Pancreas (tissue), 10 donors: ENCODE measurements around the gene GNMT. TPM values are rescaled to one million over a fixed set of nuclear protein-coding genes. Genes with fewer than 3 reads are reported as not detected.
"Not testable (repeated sequence)": the region's sequence is repeated elsewhere in the genome, so short reads cannot be mapped to it uniquely, and the experiment has no call there.

Experiments used
- ATAC-seq, 4 donors: fragments of 200-7000 bp; cut with Tn5 transposase; one replicate each; pipeline versions ENCODE4 v1.8.0 to v1.9.1; 2020; ENCODE audit warnings: mild to moderate bottlenecking in 4 of 4, moderate library complexity in 4 of 4
- DNase-seq, 6 donors: peaks; one replicate each; pipeline ENCODE4 v3.0.0-alpha.2; 2020
- FAIRE-seq: peaks from 2 replicates; lab custom pipeline; 2012; peaks lifted over from hg19 to GRCh38; lab: Jason Lieb, UNC
- H3K27ac ChIP-seq, 4 donors: fragments of 200-600 bp; sonication (generic); 1 replicate in 3 of 4; 2 replicates in 1 of 4; pipeline versions ENCODE4 v1.5.0 to v1.8.0; 2020
- H3K27me3 ChIP-seq, 4 donors: fragments of 200-600 bp; one replicate each; pipeline ENCODE4 v1.8.0; 2021
- H3K36me3 ChIP-seq, 3 donors: fragments of 200-600 bp; sonication (generic) in 1 of 3; one replicate each; pipeline versions ENCODE4 v1.5.0 to v1.8.0; 2020 to 2021
- H3K4me1 ChIP-seq, 3 donors: fragments of 200-600 bp; one replicate each; pipeline ENCODE4 v1.8.0; 2021
- H3K4me3 ChIP-seq, 4 donors: fragments of 200-600 bp; sonication (generic) in 2 of 4; one replicate each; pipeline versions ENCODE4 v1.5.0 to v1.8.0; 2020 to 2021
- H3K9me3 ChIP-seq, 4 donors: fragments of 200-600 bp; one replicate each; pipeline ENCODE4 v1.8.0; 2021
- CTCF ChIP-seq, 4 donors: fragments of 200-600 bp; sonication (generic) in 3 of 4; IDR thresholded peaks; one replicate each; pipeline versions ENCODE4 v1.5.0 to v1.8.0; 2021; ENCODE audit warnings: antibody characterized with exemption in 4 of 4
- WGBS, 2 donors: extraction: QIAGEN DNeasy Blood & Tissue Kit; methylation state at CpG; one replicate each; pipeline ENCODE4 v1.1.7; 2013; 5-methylcytosine and 5-hydroxymethylcytosine counted together
- intact Hi-C, 3 donors: fragments of 100-400 bp; cut with DNase I; formaldehyde crosslinking; loops; one replicate each; pipeline versions ENCODE4 v1.11.1 to v1.14.2; 2022
- polyA plus RNA-seq, 2 donors: library from polyadenylated mRNA; stranded (reverse); fragments of 200-250 nt; gene quantifications; one replicate each; pipeline ENCODE4 v1.2.3, GENCODE V29; 2013
- total RNA-seq, 6 donors: library from RNA; stranded (reverse); fragmentation: NEBNext Ultra II Directional in 4 of 6; extraction: Animal tissue kit (Norgen Biotek cat#: 25700) in 4 of 6; gene quantifications; one replicate each; pipeline versions ENCODE4 v1.2.1 to v1.2.4, GENCODE V29; 2021 to 2023
- donor health status: healthy with polysubstance abuse.
- donor health status: DM: no; HTN: no; CAD: no; lungs with moderate emphysema.
- donor health status: DM: no; HTN: no; CAD: no.
- donor health status: control.
- donor health status: control.
- donor health status: Bipolar disorder and iron deficiency.
- donor health status: DM: yes; HTN: yes; CAD: no.
- donor health status: DM: no; HTN: no; CAD: no.
- donor health status: DM: no; HTN: no; CAD: no.
- donor health status: DM: yes; HTN: yes; CAD: no.

GNMT gene
- total and polyA plus RNA-seq, 8 donors, result 19.0 to 443 (median 102) TPM

- DNase-seq (peak; percentile 58 to 94 (median 87)), FAIRE-seq (no peak), ATAC-seq (peak; percentile 85 to 89 (median 87))
- no peak for TF ChIP-seq CTCF (IDR thresholded peaks at IDR 0.05)
- Histone ChIP-seq H3K27ac (peak overlapping the region; percentile 69 to 87 (median 80)), H3K27me3 (no peaks in the 10 kb centered on the region), H3K4me1 (peaks cover 22 to 28% (median 28%) of the 10 kb centered on the region in 3 donors), H3K36me3 (peaks cover 6 to 19% (median 6%) of the 10 kb centered on the region in 3 donors), H3K4me3 (no peak overlapping the region), H3K9me3 (no peaks in the 10 kb centered on the region)
- 33 to 37% methylated on average over 9 of the region's 9 CpGs for whole genome bisulfite sequencing, 2 donors
- intact Hi-C loops, result no loop called here
These were observed 21.4 kb upstream of the GNMT start for GRCh38 chr6:42938987-42939809.

- no peaks in the 10 kb centered on the region for H3K27me3 ChIP-seq
- WGBS, 2 donors, result 40% methylated on average over 4 of the region's 4 CpGs
- H3K4me1 ChIP-seq, result peaks cover 22 to 28% (median 28%) of the 10 kb centered on the region in 3 donors
- FAIRE-seq (no peak), ATAC-seq (peak; percentile 26 to 59 (median 50)), DNase-seq (peak in 1 of 6 donors; percentile 64)
- no peak overlapping the region for H3K4me3 ChIP-seq
- intact Hi-C loops, result no loop called here
- H3K9me3 ChIP-seq, result no peaks in the 10 kb centered on the region
- no peak for TF ChIP-seq CTCF (IDR thresholded peaks at IDR 0.05)
- H3K27ac ChIP-seq, result peak overlapping the region; percentile 69 to 87 (median 80)
- peaks cover under 1 to 13% (median 6%) of the 10 kb centered on the region in 3 donors for H3K36me3 ChIP-seq
These were observed 20.8 kb upstream of the GNMT start for GRCh38 chr6:42939810-42940167.

GRCh38 chr6:42940493-42941045, 20.0 kb upstream of the GNMT start:
- Histone ChIP-seq H3K27ac (peak overlapping the region; percentile 69 to 87 (median 80)), H3K9me3 (no peaks in the 10 kb centered on the region), H3K27me3 (no peaks in the 10 kb centered on the region), H3K36me3 (peaks cover 0 to 7% (median 4%) of the 10 kb centered on the region in 3 donors), H3K4me1 (peaks cover 22 to 28% (median 28%) of the 10 kb centered on the region in 3 donors), H3K4me3 (no peak overlapping the region)
- 88 to 95% methylated on average over 6 of the region's 6 CpGs for WGBS, 2 donors
- no peak for FAIRE-seq
- no peak for ATAC-seq
- TF ChIP-seq CTCF (IDR thresholded peaks at IDR 0.05), result no peak
- no peak for DNase-seq
- intact Hi-C loops, result no loop called here

- H3K36me3 ChIP-seq, intact Hi-C loops, H3K9me3 ChIP-seq, H3K27me3 ChIP-seq, H3K4me3 ChIP-seq, H3K27ac ChIP-seq, DNase-seq, ATAC-seq, FAIRE-seq: not testable (repeated sequence)
- peaks cover 22 to 28% (median 28%) of the 10 kb centered on the region in 3 donors for H3K4me1 ChIP-seq
- 96 to 98% methylated on average over 5 of the region's 5 CpGs for WGBS, 2 donors
These were observed 19.2 kb upstream of the GNMT start for GRCh38 chr6:42941356-42941755.

GRCh38 chr6:42942444-42942843, 18.1 kb upstream of the GNMT start:
- Histone ChIP-seq H3K27ac (no peak overlapping the region), H3K9me3 (no peaks in the 10 kb centered on the region), H3K36me3 (no peaks in the 10 kb centered on the region), H3K4me1 (peaks cover 22 to 28% (median 25%) of the 10 kb centered on the region in 3 donors), H3K4me3 (no peak overlapping the region), H3K27me3 (no peaks in the 10 kb centered on the region)
- 69 to 74% methylated on average over 7 of the region's 7 CpGs for WGBS, 2 donors
- TF ChIP-seq CTCF (IDR thresholded peaks at IDR 0.05), result no peak
- FAIRE-seq, result no peak
- DNase-seq, result no peak
- intact Hi-C loops, result no loop called here
- no peak for ATAC-seq
